Measurements from ENCODE around the gene RBM20.

The RBM20 gene

GRCh38 chr10:110829721-110830410, 185.7 kb downstream of the RBM20 start:
- no peak for TF ChIP-seq CTCF (IDR thresholded peaks at IDR 0.05; ENCODE audit: low read depth, low read length)
- no peak for DNase-seq (ENCODE audit: low read depth, low spot score)
- H3K4me3 ChIP-seq (ENCODE audit: low read depth, low read length): no peak overlapping the region
- in situ Hi-C loops (cut with HindIII; ENCODE audit: low sequenced_read_pairs): no loop called here

- in situ Hi-C loops (cut with HindIII; ENCODE audit: low sequenced_read_pairs): no loop called here
- DNase-seq (ENCODE audit: low read depth, low spot score): no peak
- TF ChIP-seq CTCF (IDR thresholded peaks at IDR 0.05; ENCODE audit: low read depth, low read length): no peak
- H3K4me3 ChIP-seq (ENCODE audit: low read depth, low read length): no peak overlapping the region
Measured at GRCh38 chr10:110833234-110833940, 189.3 kb downstream of the RBM20 start.

GRCh38 chr10:110833941-110834628, 189.9 kb downstream of the RBM20 start:
- TF ChIP-seq CTCF (IDR thresholded peaks at IDR 0.05; ENCODE audit: low read depth, low read length): no peak
- in situ Hi-C loops (cut with HindIII; ENCODE audit: low sequenced_read_pairs): no loop called here
- no peak for DNase-seq (ENCODE audit: low read depth, low spot score)
- no peak overlapping the region for H3K4me3 ChIP-seq (ENCODE audit: low read depth, low read length)

GRCh38 chr10:110834629-110835301, 190.6 kb downstream of the RBM20 start:
- in situ Hi-C loops (cut with HindIII; ENCODE audit: low sequenced_read_pairs): no loop called here
- no peak for TF ChIP-seq CTCF (IDR thresholded peaks at IDR 0.05; ENCODE audit: low read depth, low read length)
- no peak overlapping the region for H3K4me3 ChIP-seq (ENCODE audit: low read depth, low read length)
- peak; percentile 28 for DNase-seq (ENCODE audit: low read depth, low spot score)

GRCh38 chr10:110835841-110836240, 191.7 kb downstream of the RBM20 start:
- H3K4me3 ChIP-seq (ENCODE audit: low read depth, low read length): no peak overlapping the region
- in situ Hi-C loops (cut with HindIII; ENCODE audit: low sequenced_read_pairs): no loop called here
- DNase-seq (ENCODE audit: low read depth, low spot score): no peak
- TF ChIP-seq CTCF (IDR thresholded peaks at IDR 0.05; ENCODE audit: low read depth, low read length): no peak

- in situ Hi-C loops (cut with HindIII; ENCODE audit: low sequenced_read_pairs): no loop called here
- no peak overlapping the region for H3K4me3 ChIP-seq (ENCODE audit: low read depth, low read length)
- DNase-seq (ENCODE audit: low read depth, low spot score): no peak
- TF ChIP-seq CTCF (IDR thresholded peaks at IDR 0.05; ENCODE audit: low read depth, low read length): no peak
Measured at GRCh38 chr10:110836706-110837105, 192.6 kb downstream of the RBM20 start.
